Common myeloid progenitor, CD34-positive (primary cell): Measurements from ENCODE around the gene C9orf50.
"Not testable (repeated sequence)": the region's sequence is repeated elsewhere in the genome, so short reads cannot be mapped to it uniquely, and the experiment has no call there.

Experiments
- CTCF ChIA-PET: fragments of 350-600 bp; sonication (Branson Sonifier 250); formaldehyde crosslinking; loops from one replicate; lab custom pipeline; 2021; ENCODE audit warnings: antibody characterized with exemption; lab: Charles Lee
- POLR2A ChIA-PET: fragments of 350-600 bp; sonication (Branson Sonifier 250); formaldehyde crosslinking; loops from one replicate; lab custom pipeline; 2021; ENCODE audit warnings: antibody characterized with exemption; lab: Charles Lee
- DNase-seq, 3 donors: peaks; one replicate each; pipeline versions ENCODE4 v3.0.0 to v3.0.0-alpha.2; 2013
- H3K27ac ChIP-seq, 2 experiments: 1 replicate in 1 of 2; 2 replicates in 1 of 2; pipeline ENCODE4 v1.7.0; 2013; ENCODE audit warnings: inconsistent platforms in 2 of 2, low read length in 2 of 2, mild to moderate bottlenecking in 2 of 2, low read depth in 1 of 2, moderate library complexity in 1 of 2; ENCODE audit not compliant: severe bottlenecking in 2 of 2, insufficient read depth in 1 of 2, poor library complexity in 1 of 2
- H3K27me3 ChIP-seq, 5 experiments: replicated peaks in 2 of 5; 1 replicate in 3 of 5; 2 replicates in 2 of 5; pipeline versions ENCODE4 v1.6.1 to v1.7.0; 2013; ENCODE audit warnings: low read length in 4 of 5, mild to moderate bottlenecking in 2 of 5, moderate library complexity in 2 of 5, inconsistent platforms in 1 of 5; ENCODE audit not compliant: insufficient read depth in 5 of 5, control insufficient read depth in 4 of 5
- H3K36me3 ChIP-seq, 4 experiments: 1 replicate in 2 of 4; 2 replicates in 2 of 4; pipeline versions ENCODE4 v1.6.1 to v1.7.0; 2013; ENCODE audit warnings: low read length in 3 of 4, control low read depth in 1 of 4, mild to moderate bottlenecking in 1 of 4; ENCODE audit not compliant: control insufficient read depth in 4 of 4, insufficient read depth in 4 of 4
- H3K4me1 ChIP-seq, 4 experiments: 1 replicate in 3 of 4; 2 replicates in 1 of 4; pipeline versions ENCODE4 v1.6.1 to v1.7.1; 2013; ENCODE audit warnings: low read length in 3 of 4, mild to moderate bottlenecking in 3 of 4, control low read depth in 1 of 4, inconsistent platforms in 1 of 4, moderate library complexity in 1 of 4; ENCODE audit not compliant: control insufficient read depth in 4 of 4, insufficient read depth in 4 of 4; ENCODE audit errors: control extremely low read depth in 1 of 4
- H3K4me3 ChIP-seq, 7 experiments: 1 replicate in 4 of 7; 2 replicates in 3 of 7; pipeline versions ENCODE4 v1.5.1 to v1.7.0; 2013; ENCODE audit warnings: mild to moderate bottlenecking in 7 of 7, low read length in 6 of 7, moderate library complexity in 6 of 7, inconsistent platforms in 2 of 7, low read depth in 2 of 7, control low read depth in 1 of 7; ENCODE audit not compliant: insufficient read depth in 4 of 7, control insufficient read depth in 1 of 7; ENCODE audit errors: extremely low read depth in 1 of 7
- H3K9me3 ChIP-seq, 5 experiments: 1 replicate in 4 of 5; 2 replicates in 1 of 5; pipeline versions ENCODE4 v1.6.1 to v1.7.1; 2013; ENCODE audit warnings: low read length in 4 of 5, mild to moderate bottlenecking in 2 of 5, inconsistent platforms in 1 of 5, low read depth in 1 of 5, moderate library complexity in 1 of 5; ENCODE audit not compliant: control insufficient read depth in 4 of 5, insufficient read depth in 2 of 5; ENCODE audit errors: control extremely low read depth in 1 of 5
- WGBS: methylation state at CpG from one replicate; pipeline ENCODE4 v1.1.5; 2013; ENCODE audit not compliant: insufficient coverage; 5-methylcytosine and 5-hydroxymethylcytosine counted together

C9orf50 gene

GRCh38 chr9:129665814-129666520 lies 45.1 kb upstream of the C9orf50 start:
- peaks cover 0 to 73% (median 18%) of the 10 kb centered on the region in 5 experiments for H3K27me3 ChIP-seq
- WGBS = 4% methylated on average over 60 of the region's 88 CpGs
- CTCF ChIA-PET = no interaction called here
- peak overlapping the region in 3 of 7 experiments; percentile 33 to 71 (median 50) for H3K4me3 ChIP-seq
- H3K9me3 ChIP-seq = no peaks in the 10 kb centered on the region
- no peaks in the 10 kb centered on the region for H3K36me3 ChIP-seq
- DNase-seq = peak in 1 of 3 donors; percentile 13
- POLR2A ChIA-PET = interaction anchor here (0.7 kb wide), 1 partner anchor 13 kb away, joined by 3 read pairs; no protein-coding TSS in a partner anchor
- no peak overlapping the region for H3K27ac ChIP-seq
- peaks cover 0 to 11% (median 6%) of the 10 kb centered on the region in 4 experiments for H3K4me1 ChIP-seq

- Histone ChIP-seq H3K4me3 (peak within 1 kb of the TSS in 5 of 7 experiments; percentile 17 to 71 (median 33)), H3K27ac (no peak within 1 kb of the TSS), H3K36me3 (no peaks in the 10 kb centered on the region), H3K9me3 (no peaks in the 10 kb centered on the region), H3K4me1 (peaks cover 0 to 11% (median 6%) of the 10 kb centered on the region in 4 experiments), H3K27me3 (peaks cover 0 to 78% (median 19%) of the 10 kb centered on the region in 5 experiments)
- peak; percentile 25 to 65 (median 56) for DNase-seq
- CTCF ChIA-PET = interaction anchor here (1.0 kb wide), 1 partner anchor 31 kb away, joined by 3 read pairs; no protein-coding TSS in a partner anchor
- POLR2A ChIA-PET = interaction anchor here (0.7 kb wide), 1 partner anchor 14 kb away, joined by 3 read pairs; no protein-coding TSS in a partner anchor
- 0% methylated on average over 20 of the region's 37 CpGs for WGBS
Observed at GRCh38 chr9:129665389-129665775, 44.5 kb upstream of the C9orf50 start, which contains the start of gene PRRX2. TSS of gene PRRX2 (plus strand) at chr9:129665647. CDS start at chr9:129665868, 221 bp downstream.

DNA sequence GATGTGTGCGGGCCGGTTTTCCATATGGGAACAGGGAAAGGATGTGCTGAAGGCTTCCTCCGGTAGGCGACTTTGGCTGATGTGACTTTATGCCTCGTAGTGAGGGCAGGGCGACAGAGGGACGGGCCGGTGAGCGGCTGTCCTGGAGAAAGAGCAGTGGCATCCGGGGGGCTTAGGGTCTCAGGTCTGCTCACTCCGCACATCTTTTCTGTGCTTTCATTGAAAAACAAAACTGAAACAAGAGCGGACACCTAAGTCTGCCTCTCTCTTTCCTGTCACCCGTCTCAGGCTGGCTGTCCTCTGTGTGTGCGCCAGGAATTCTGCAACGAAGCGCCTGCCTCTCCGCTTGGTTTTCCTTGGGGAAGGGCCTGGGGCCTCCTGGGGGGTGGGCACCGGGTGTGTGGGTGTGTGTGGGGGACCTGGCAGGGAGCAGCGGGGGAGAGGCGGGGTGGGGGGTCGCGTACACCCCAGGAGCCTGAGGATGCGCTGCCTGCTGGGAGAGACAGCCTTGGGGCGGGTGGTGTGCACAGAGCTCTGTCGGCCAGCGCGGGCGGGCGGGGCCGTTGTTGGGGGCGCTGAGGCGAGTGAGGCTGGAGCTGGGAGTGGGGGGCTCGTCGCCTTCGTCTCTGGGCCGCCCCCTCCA lies 44.0 kb upstream of the C9orf50 start:
- Histone ChIP-seq H3K9me3 (no peaks in the 10 kb centered on the region), H3K27ac (no peak overlapping the region), H3K36me3 (no peaks in the 10 kb centered on the region), H3K27me3 (peaks cover 0 to 77% (median 19%) of the 10 kb centered on the region in 5 experiments), H3K4me3 (peak overlapping the region in 4 of 7 experiments; percentile 20 to 71 (median 42)), H3K4me1 (peaks cover 0 to 11% (median 6%) of the 10 kb centered on the region in 4 experiments)
- DNase-seq = peak in 2 of 3 donors; percentile 28 to 46
- WGBS = 12% methylated on average over 23 of the region's 36 CpGs
- POLR2A ChIA-PET = interaction anchor here (0.7 kb wide), 1 partner anchor 14 kb away, joined by 3 read pairs; no protein-coding TSS in a partner anchor
- CTCF ChIA-PET = interaction anchor here (1.0 kb wide), 1 partner anchor 32 kb away, joined by 3 read pairs; no protein-coding TSS in a partner anchor

- CTCF ChIA-PET = interaction anchor here (0.7 kb wide), 1 partner anchor 11 kb away, joined by 5 read pairs; no protein-coding TSS in a partner anchor
- H3K27me3 ChIP-seq = peaks cover 0 to 52% (median 14%) of the 10 kb centered on the region in 5 experiments
- POLR2A ChIA-PET = not testable (repeated sequence)
Observed at GRCh38 chr9:129662239-129662638, 41.3 kb upstream of the C9orf50 start.

DNA sequence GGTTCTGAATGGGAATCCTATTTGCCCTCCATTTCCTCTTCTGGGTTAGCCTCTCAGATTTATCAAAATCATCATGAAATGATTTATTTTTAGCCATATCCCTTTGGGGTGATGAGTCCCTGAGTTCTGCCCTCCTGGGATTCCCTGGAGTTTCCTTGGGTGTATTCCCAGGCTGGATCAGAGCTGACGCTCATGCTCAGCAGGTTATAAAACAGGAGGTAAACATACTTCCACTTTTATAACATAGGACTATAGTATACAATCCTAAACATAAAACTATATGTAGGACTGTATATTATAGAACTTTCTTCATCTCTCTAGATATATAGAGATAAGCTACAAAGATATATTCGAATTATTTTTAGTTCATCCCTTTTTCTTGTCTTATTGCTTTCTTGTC lies 40.1 kb upstream of the C9orf50 start:
- Histone ChIP-seq H3K27ac (no peak overlapping the region), H3K9me3 (no peaks in the 10 kb centered on the region), H3K36me3 (no peaks in the 10 kb centered on the region), H3K4me3 (no peak overlapping the region), H3K4me1 (peaks cover 0 to 8% (median 6%) of the 10 kb centered on the region in 4 experiments), H3K27me3 (peaks cover 0 to 41% (median 13%) of the 10 kb centered on the region in 5 experiments)
- ChIA-PET POLR2A (no interaction called here), CTCF (no interaction called here)
- WGBS = no CpG with 5 or more reads among the region's 2 CpGs
- DNase-seq = no peak

More at GRCh38 chr9:129662239-129662638, 41.3 kb upstream of the C9orf50 start:
- DNase-seq, H3K36me3 ChIP-seq, H3K27ac ChIP-seq, H3K9me3 ChIP-seq: not testable (repeated sequence)
- Histone ChIP-seq H3K4me1 (peaks cover 0 to 11% (median 6%) of the 10 kb centered on the region in 4 experiments), H3K4me3 (peak overlapping the region in 1 of 7 experiments; percentile 1)
- WGBS = 50% methylated on average over 2 of the region's 3 CpGs

- DNase-seq = no peak
- Histone ChIP-seq H3K9me3 (no peaks in the 10 kb centered on the region), H3K36me3 (no peaks in the 10 kb centered on the region), H3K27ac (no peak overlapping the region), H3K4me1 (peaks cover 0 to 3% (median 1%) of the 10 kb centered on the region in 4 experiments), H3K4me3 (no peak overlapping the region), H3K27me3 (peaks cover 0 to 10% (median 3%) of the 10 kb centered on the region in 5 experiments)
- CTCF ChIA-PET = interaction anchor here (0.7 to 1.3 kb wide), 4 partner anchors 13 to 20 kb away, joined by 3 read pairs; no protein-coding TSS in a partner anchor
- POLR2A ChIA-PET = no interaction called here
- WGBS = 95% methylated on average over 10 of the region's 12 CpGs
Observed at GRCh38 chr9:129656795-129657390, 36.0 kb upstream of the C9orf50 start.
